Activated CD8-positive, alpha-beta T cell treated with anti-CD3 and anti-CD28 coated beads for 36 hours (primary cell): ENCODE measurements around the gene ETF1. TPM values are rescaled to one million over a fixed set of nuclear protein-coding genes. Genes with fewer than 3 reads are reported as not detected.

Experiments
- ATAC-seq: fragments of 200-7000 bp; cut with Tn5 transposase; one replicate; pipeline ENCODE4 v1.10.0; 2021; ENCODE audit warnings: mild to moderate bottlenecking, moderate library complexity
- CTCF ChIA-PET: fragments of 350-600 bp; sonication (Branson Sonifier 250); formaldehyde crosslinking; loops from one replicate; lab custom pipeline; 2021; ENCODE audit warnings: antibody characterized with exemption; lab: Charles Lee
- POLR2A ChIA-PET: fragments of 350-600 bp; sonication (Branson Sonifier 250); formaldehyde crosslinking; loops from one replicate; lab custom pipeline; 2021; ENCODE audit warnings: antibody characterized with exemption; lab: Charles Lee
- DNase-seq: peaks from one replicate; pipeline ENCODE4 v3.0.0-alpha.2; 2020
- H3K27ac Mint-ChIP-seq: one replicate; pipeline ENCODE4 v1.8.0; 2021; ENCODE audit warnings: mild to moderate bottlenecking, mixed read lengths
- H3K27me3 Mint-ChIP-seq: one replicate; pipeline ENCODE4 v1.8.0; 2021; ENCODE audit warnings: mixed read lengths
- H3K36me3 Mint-ChIP-seq: one replicate; pipeline ENCODE4 v1.8.0; 2021; ENCODE audit warnings: low read depth, mixed read lengths
- H3K4me1 Mint-ChIP-seq: one replicate; pipeline ENCODE4 v1.8.0; 2021; ENCODE audit warnings: low read depth, mixed read lengths
- H3K4me3 Mint-ChIP-seq: one replicate; pipeline ENCODE4 v1.8.0; 2021; ENCODE audit warnings: mild to moderate bottlenecking, moderate library complexity, mixed read lengths
- H3K9me3 Mint-ChIP-seq: one replicate; pipeline ENCODE4 v1.8.0; 2021; ENCODE audit warnings: mixed read lengths
- CTCF ChIP-seq: fragments of 200-600 bp; IDR thresholded peaks from one replicate; pipeline ENCODE4 v1.8.0; 2022; ENCODE audit warnings: antibody characterized with exemption, mild to moderate bottlenecking
- intact Hi-C: fragments of 100-400 bp; cut with micrococcal nuclease; formaldehyde crosslinking; loops from one replicate; pipeline ENCODE4 v1.10.0; 2022
- total RNA-seq, 2 experiments: library from RNA; stranded (reverse); gene quantifications; one replicate each; pipeline ENCODE4 v1.2.3, GENCODE V29; 2021

ETF1 gene
- total RNA-seq, 2 experiments from 2014 or later: 154 to 161 TPM

GRCh38 chr5:138565100-138565821 lies 22.2 kb upstream of the ETF1 start:
- peaks cover 71% of the 10 kb centered on the region for H3K4me1 Mint-ChIP-seq
- no peak for TF ChIP-seq CTCF
- POLR2A ChIA-PET: interaction anchor here (0.9 to 6.0 kb wide), 9 partner anchors 9 to 22 kb away, joined by 3 to 37 read pairs (median 6); partner anchors contain the start of genes ETF1 and HSPA9
- peaks cover 79% of the 10 kb centered on the region for H3K36me3 Mint-ChIP-seq
- DNase-seq: no peak
- H3K27me3 Mint-ChIP-seq: no peaks in the 10 kb centered on the region
- intact Hi-C loops: no loop called here
- H3K9me3 Mint-ChIP-seq: no peaks in the 10 kb centered on the region
- peak; percentile 69 for ATAC-seq
- CTCF ChIA-PET: interaction anchor here (0.8 to 4.0 kb wide), 4 partner anchors 9 to 62 kb away, joined by 3 to 20 read pairs (median 5); no protein-coding TSS in a partner anchor
- peak overlapping the region; percentile 80 for H3K27ac Mint-ChIP-seq
- no peak overlapping the region for H3K4me3 Mint-ChIP-seq

- H3K27ac Mint-ChIP-seq: peak overlapping the region; percentile 80
- POLR2A ChIA-PET: interaction anchor here (1.3 to 6.0 kb wide), 3 partner anchors 10 to 20 kb away, joined by 3 to 27 read pairs (median 17); partner anchors contain the start of gene HSPA9
- intact Hi-C loops: no loop called here
- CTCF ChIA-PET: interaction anchor here (2.3 kb wide), 1 partner anchor 16 kb away, joined by 9 read pairs; no protein-coding TSS in a partner anchor
- DNase-seq (no peak), ATAC-seq (no peak)
- peaks cover 71% of the 10 kb centered on the region for H3K4me1 Mint-ChIP-seq
- no peak for TF ChIP-seq CTCF
- peaks cover 80% of the 10 kb centered on the region for H3K36me3 Mint-ChIP-seq
- H3K27me3 Mint-ChIP-seq: no peaks in the 10 kb centered on the region
- H3K4me3 Mint-ChIP-seq: no peak overlapping the region
- H3K9me3 Mint-ChIP-seq: no peaks in the 10 kb centered on the region
Measured at GRCh38 chr5:138564242-138564641, 21.2 kb upstream of the ETF1 start.

DNA sequence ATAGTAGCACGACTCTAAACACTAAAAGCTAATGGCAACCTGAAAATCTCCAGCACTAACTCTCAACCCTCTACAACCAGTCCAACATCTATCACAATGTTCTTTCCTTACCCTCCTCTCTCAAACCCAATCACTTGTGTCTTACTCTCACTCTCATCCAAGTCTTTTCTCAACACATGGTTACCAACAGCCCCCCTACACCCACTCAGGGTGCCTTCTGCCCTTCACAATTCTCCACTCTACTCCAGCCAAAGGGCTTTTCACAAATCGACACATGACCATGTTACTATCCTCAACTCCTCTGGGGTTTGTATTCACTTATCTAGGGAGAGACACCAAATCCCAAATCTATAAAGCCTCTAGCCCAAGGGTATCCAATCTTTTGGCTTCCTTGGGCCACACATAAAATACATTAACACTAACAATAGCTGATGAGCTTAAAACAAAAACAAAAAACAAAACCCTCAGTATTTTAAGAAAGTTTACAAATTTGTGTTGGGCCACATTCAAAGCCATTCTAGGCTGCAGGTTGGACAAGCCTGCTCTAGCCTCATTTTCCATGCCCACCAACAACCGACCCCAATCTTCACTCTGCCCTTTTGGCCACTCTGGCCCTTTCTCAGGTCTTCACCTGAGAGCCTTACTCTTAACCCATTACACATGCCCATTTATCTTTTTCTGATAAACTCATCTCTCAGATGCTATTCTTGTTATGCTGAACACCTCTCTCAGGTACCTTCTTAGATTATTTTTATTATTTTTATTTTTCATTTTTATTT lies 20.5 kb upstream of the ETF1 start:
- CTCF ChIA-PET: interaction anchor here (1.2 to 2.3 kb wide), 2 partner anchors 12 to 15 kb away, joined by 3 to 9 read pairs; no protein-coding TSS in a partner anchor

DNA sequence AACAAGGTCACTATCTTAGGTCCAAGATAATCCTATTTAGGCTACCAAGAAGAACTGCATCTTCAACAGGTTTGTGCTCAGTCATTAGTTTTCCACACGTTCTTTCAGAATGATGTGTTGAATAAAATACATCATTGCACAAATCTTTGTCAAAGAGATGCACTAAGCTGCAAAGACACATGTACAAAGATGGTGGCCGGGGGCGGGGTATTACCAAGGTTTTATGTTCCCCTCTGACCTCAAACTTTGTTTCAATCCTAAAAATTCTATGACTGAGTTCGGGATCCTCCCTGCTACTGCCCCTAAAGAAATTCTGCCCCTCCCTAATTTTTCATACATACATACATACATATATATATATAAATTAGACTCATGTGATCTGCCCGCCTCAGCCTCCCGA lies 17.9 kb upstream of the ETF1 start:
- no peak for DNase-seq
- TF ChIP-seq CTCF: no peak
- ChIA-PET CTCF (no interaction called here), POLR2A (interaction anchor here (1.5 kb wide), 1 partner anchor 14 kb away, joined by 3 read pairs; the partner anchor contains the start of gene HSPA9)
- ATAC-seq: no peak
- Mint-ChIP-seq H3K27me3 (no peaks in the 10 kb centered on the region), H3K36me3 (peaks cover 80% of the 10 kb centered on the region), H3K9me3 (no peaks in the 10 kb centered on the region), H3K27ac (peak overlapping the region; percentile 28), H3K4me1 (peaks cover 45% of the 10 kb centered on the region), H3K4me3 (no peak overlapping the region)
- intact Hi-C loops: no loop called here

More for the DNA sequence above, 20.5 kb upstream of the ETF1 start:
- Mint-ChIP-seq H3K4me1 (peaks cover 67% of the 10 kb centered on the region), H3K4me3 (no peak overlapping the region), H3K27me3 (no peaks in the 10 kb centered on the region), H3K36me3 (peaks cover 80% of the 10 kb centered on the region), H3K9me3 (no peaks in the 10 kb centered on the region), H3K27ac (peak overlapping the region; percentile 78)
- intact Hi-C loops: no loop called here
- ATAC-seq: no peak
- POLR2A ChIA-PET: interaction anchor here (1.2 to 6.0 kb wide), 5 partner anchors 9 to 20 kb away, joined by 3 to 27 read pairs (median 5); partner anchors contain the start of gene HSPA9
- TF ChIP-seq CTCF: no peak
- no peak for DNase-seq
